ENCODE measurements around the gene BCL2. TPM values are rescaled to one million over a fixed set of nuclear protein-coding genes. Genes with fewer than 3 reads are reported as not detected.

The BCL2 gene
- total and polyA plus RNA-seq, 9 of the 15 experiments (the other 6 are each of a cell fraction or from before 2014, with no cell fraction given), result 0.10 to 1.1 (median 0.65) TPM

- ChIA-PET CTCF (ENCODE audit: low intra/inter-chr PET ratio) (no interaction called here), POLR2A (interaction anchor here (0.6 to 2.1 kb wide), 11 partner anchors 10 to 385 kb away, joined by 3 to 6 read pairs (median 4); partner anchors contain the start of gene VPS4B)
- TSS peak; percentile 50 for BruUV-seq (replicated peaks)
- Histone ChIP-seq H3K27ac (ENCODE audit: extremely low read depth, low read depth, low read length) (peak overlapping the region; percentile 87; the same call in 2 of the 3 replicates), H4K20me1 (replicated peaks; ENCODE audit: control insufficient read depth, insufficient read depth, low read length) (no peaks in the 10 kb centered on the region), H3K9me3 (replicated peaks; ENCODE audit: control insufficient read depth, insufficient read depth, low read depth, low read length) (no peaks in the 10 kb centered on the region), H3K36me3 (ENCODE audit: control insufficient read depth, insufficient read depth, low read length) (peaks cover 10% of the 10 kb centered on the region; the same call in 1 of the 3 replicates), H3K79me2 (ENCODE audit: control insufficient read depth, insufficient read depth, low read length) (peaks cover 18% of the 10 kb centered on the region), H3K9ac (ENCODE audit: insufficient read depth in 1 of 2, low read depth in 2 of 2, low read length in 2 of 2) (peak overlapping the region; percentile 74 to 95), H3K4me3 (peak overlapping the region; percentile 79), H3K4me2 (ENCODE audit: insufficient read depth, low read length) (peak overlapping the region; percentile 90), H3K4me1 (replicated peaks in 1 of 2; ENCODE audit: control insufficient read depth in 2 of 2, insufficient read depth in 2 of 2, low read length in 2 of 2) (peaks cover 6 to 12% of the 10 kb centered on the region in 2 experiments; a peak in 3 of 5 replicates), H3K9me1 (ENCODE audit: control insufficient read depth, insufficient read depth, low read length) (no peaks in the 10 kb centered on the region), H3K27me3 (ENCODE audit: control insufficient read depth in 2 of 2, insufficient read depth in 2 of 2, low read length in 2 of 2) (no peaks in the 10 kb centered on the region), H2AFZ (ENCODE audit: low read depth, low read length) (peak overlapping the region; percentile 95)
- FAIRE-seq, result no peak
- peak; percentile 45 for ATAC-seq
- intact Hi-C loops (cut with micrococcal nuclease) (loop anchor here (5.0 kb wide), 1 partner anchor 56 kb away; the partner anchor contains the start of gene VPS4B), in situ Hi-C loops (cut with MboI) (no loop called here)
- DNase-seq (ENCODE audit: extremely low read depth in 1 of 4, low spot score in 3 of 4), result peak; percentile 43 to 55 (median 46)
- 2% methylated on average over 30 of the region's 65 CpGs for WGBS (ENCODE audit: insufficient coverage, low coverage, missing lambda C conversion rate)
- TF ChIP-seq FUS (optimal IDR thresholded peaks at IDR 0.05; ENCODE audit: low read depth, low read length) (no peak), ZNF449 (CRISPR knock-in tag; IDR thresholded peaks at IDR 0.05) (no peak), ZBTB49 (CRISPR knock-in tag; IDR thresholded peaks at IDR 0.05; ENCODE audit: borderline replicate concordance) (no peak), ETS1 (conservative IDR thresholded peaks at IDR 0.05; ENCODE audit: control insufficient read depth, low read depth, low read length) (no peak), ZNF561 (CRISPR knock-in tag; conservative IDR thresholded peaks at IDR 0.05) (no peak), USF2 (CRISPR knock-in tag; IDR thresholded peaks at IDR 0.05) (no peak), KLF1 (tag; IDR thresholded peaks at IDR 0.05) (no peak), PREB (CRISPR knock-in tag; IDR thresholded peaks at IDR 0.05) (no peak), RBM34 (IDR thresholded peaks at IDR 0.05; ENCODE audit: borderline replicate concordance, insufficient read depth, low read length) (no peak), KLF13 (tag; IDR thresholded peaks at IDR 0.05; ENCODE audit: borderline replicate concordance, low read depth) (no peak)
Measured at GRCh38 chr18:63366213-63367052, 46.9 kb upstream of the BCL2 start.

Data from K562 (cell line).